Loucy (cell line): Measurements from ENCODE around the gene SPDYE16.
"Not testable (repeated sequence)": the region's sequence is repeated elsewhere in the genome, so short reads cannot be mapped to it uniquely, and the experiment has no call there.

Source experiments
- CTCF ChIP-seq: fragments of 200-600 bp; sonication (generic); conservative IDR thresholded peaks from 2 replicates; pipeline ENCODE4 v1.5.1; 2014; ENCODE audit warnings: mild to moderate bottlenecking, antibody characterized with exemption, low read length
- EZH2phosphoT487 ChIP-seq: fragments of 200-600 bp; IDR thresholded peaks from 2 replicates; pipeline ENCODE4 v1.6.1; 2018; ENCODE audit warnings: antibody characterized with exemption, mild to moderate bottlenecking, moderate library complexity, borderline replicate concordance

GRCh38 chr7:76495717-76496116, 47.4 kb downstream of the SPDYE16 start:
- not testable (repeated sequence) for TF ChIP-seq CTCF, EZH2phosphoT487
